SU-DHL-6 (cell line): ENCODE data around the gene DNAJC5G.
"Not testable (repeated sequence)": the region's sequence is repeated elsewhere in the genome, so short reads cannot be mapped to it uniquely, and the experiment has no call there.

Experiments
- H2AFZ ChIP-seq: fragments of 200-600 bp; sonication (generic); 2 replicates; pipeline ENCODE4 v1.6.1; 2014; ENCODE audit warnings: low read depth, mild to moderate bottlenecking, moderate library complexity, mixed read lengths, antibody characterized with exemption, low read length; ENCODE audit not compliant: severe bottlenecking
- H3F3A ChIP-seq: fragments of 200-600 bp; shearing (Covaris generic); 2 replicates; pipeline ENCODE4 v1.6.0; 2016; ENCODE audit warnings: antibody characterized with exemption, mild to moderate bottlenecking; ENCODE audit not compliant: insufficient read depth
- H3K27ac ChIP-seq: fragments of 200-600 bp; sonication (generic); 2 replicates; pipeline ENCODE4 v1.5.1; 2016; ENCODE audit warnings: low read depth, mild to moderate bottlenecking, low read length, moderate library complexity, mixed read lengths
- H3K27me3 ChIP-seq: fragments of 200-600 bp; sonication (generic), shearing (Covaris generic); 2 replicates; pipeline ENCODE4 v1.6.0; 2014; ENCODE audit warnings: mild to moderate bottlenecking, low read length
- H3K36me3 ChIP-seq: fragments of 200-600 bp; sonication (generic); 2 replicates; pipeline ENCODE4 v1.6.1; 2014; ENCODE audit warnings: mild to moderate bottlenecking, low read length, mixed read lengths
- H3K4me2 ChIP-seq: fragments of 300-600, 200-600 bp; shearing (Covaris generic), sonication (generic); 2 replicates; pipeline ENCODE4 v1.6.0; 2014; ENCODE audit warnings: low read length, low read depth, mild to moderate bottlenecking; ENCODE audit not compliant: poor library complexity, severe bottlenecking
- H3K4me3 ChIP-seq: fragments of 200-600 bp; sonication (generic); 2 replicates; pipeline ENCODE4 v1.5.1; 2014; ENCODE audit warnings: antibody characterized with exemption, low read length, mild to moderate bottlenecking, mixed read lengths; ENCODE audit not compliant: insufficient read depth, poor library complexity, severe bottlenecking
- H3K79me2 ChIP-seq: fragments of 200-600 bp; sonication (generic); 2 replicates; pipeline ENCODE4 v1.6.1; 2014; ENCODE audit warnings: mild to moderate bottlenecking, low read length, moderate library complexity; ENCODE audit not compliant: insufficient read depth
- H3K9ac ChIP-seq: fragments of 200-600 bp; sonication (generic); 2 replicates; pipeline ENCODE4 v1.7.0; 2014; ENCODE audit warnings: mild to moderate bottlenecking, low read length
- H3K9me2 ChIP-seq: fragments of 200-600 bp; sonication (generic); replicated peaks from 2 replicates; pipeline ENCODE4 v1.6.1; 2014; ENCODE audit warnings: low read length; ENCODE audit not compliant: insufficient read depth
- H3K9me3 ChIP-seq: fragments of 200-600 bp; sonication (generic); 2 replicates; pipeline ENCODE4 v1.6.1; 2014; ENCODE audit warnings: low read length, mixed read lengths; ENCODE audit not compliant: insufficient read depth
- H4K20me1 ChIP-seq: fragments of 200-600 bp; sonication (generic); 2 replicates; pipeline ENCODE4 v1.6.1; 2014; ENCODE audit warnings: low read depth, mild to moderate bottlenecking, antibody characterized with exemption, low read length, moderate library complexity, mixed read lengths
- EZH2phosphoT487 ChIP-seq: fragments of 200-600 bp; sonication (generic), shearing (Covaris generic); conservative IDR thresholded peaks from 2 replicates; pipeline ENCODE4 v1.6.1; 2018; ENCODE audit warnings: mild to moderate bottlenecking, antibody characterized with exemption, low read length, moderate library complexity, mixed read lengths
- TF ChIP-seq, protein P1 (sequence below): fragments of 200-600 bp; sonication (generic); IDR thresholded peaks from one replicate; pipeline ENCODE4 v1.5.1; 2017; ENCODE audit warnings: antibody characterized with exemption, mild to moderate bottlenecking, low read length, moderate library complexity; ENCODE audit not compliant: insufficient read depth, poor library complexity, severe bottlenecking

DNAJC5G gene

DNA sequence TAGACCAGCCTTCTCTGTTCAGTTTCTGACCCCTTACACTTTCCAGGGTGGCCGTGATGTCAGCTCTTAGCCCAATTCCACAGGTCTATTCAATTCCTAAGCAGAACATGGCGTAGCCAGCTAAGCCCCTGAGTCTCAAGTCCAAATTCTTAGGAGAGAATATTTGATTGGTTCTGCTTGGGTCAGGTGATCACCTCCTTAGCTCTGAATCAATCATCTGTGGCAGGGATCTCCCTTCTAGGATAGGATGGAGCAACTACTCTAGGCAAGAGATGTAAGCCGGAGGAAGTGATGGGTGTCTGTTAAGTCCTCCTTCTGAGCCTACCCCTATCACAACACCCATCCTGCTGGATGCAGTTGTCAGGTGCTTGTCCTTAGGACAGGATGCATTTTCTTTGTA, 22.0 kb downstream of the DNAJC5G start:
- Histone ChIP-seq H3K9me2 (no peaks in the 10 kb centered on the region), H4K20me1 (no peaks in the 10 kb centered on the region), H3K9ac (no peak overlapping the region)

GRCh38 chr2:27298391-27299080, 23.3 kb downstream of the DNAJC5G start:
- TF ChIP-seq, protein P1, sequence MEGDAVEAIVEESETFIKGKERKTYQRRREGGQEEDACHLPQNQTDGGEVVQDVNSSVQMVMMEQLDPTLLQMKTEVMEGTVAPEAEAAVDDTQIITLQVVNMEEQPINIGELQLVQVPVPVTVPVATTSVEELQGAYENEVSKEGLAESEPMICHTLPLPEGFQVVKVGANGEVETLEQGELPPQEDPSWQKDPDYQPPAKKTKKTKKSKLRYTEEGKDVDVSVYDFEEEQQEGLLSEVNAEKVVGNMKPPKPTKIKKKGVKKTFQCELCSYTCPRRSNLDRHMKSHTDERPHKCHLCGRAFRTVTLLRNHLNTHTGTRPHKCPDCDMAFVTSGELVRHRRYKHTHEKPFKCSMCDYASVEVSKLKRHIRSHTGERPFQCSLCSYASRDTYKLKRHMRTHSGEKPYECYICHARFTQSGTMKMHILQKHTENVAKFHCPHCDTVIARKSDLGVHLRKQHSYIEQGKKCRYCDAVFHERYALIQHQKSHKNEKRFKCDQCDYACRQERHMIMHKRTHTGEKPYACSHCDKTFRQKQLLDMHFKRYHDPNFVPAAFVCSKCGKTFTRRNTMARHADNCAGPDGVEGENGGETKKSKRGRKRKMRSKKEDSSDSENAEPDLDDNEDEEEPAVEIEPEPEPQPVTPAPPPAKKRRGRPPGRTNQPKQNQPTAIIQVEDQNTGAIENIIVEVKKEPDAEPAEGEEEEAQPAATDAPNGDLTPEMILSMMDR = no peak
- no peak for TF ChIP-seq EZH2phosphoT487
- Histone ChIP-seq H3K9me2 (no peaks in the 10 kb centered on the region), H3K9ac (no peak overlapping the region), H3K27ac (no peak overlapping the region), H3K27me3 (peaks cover 3% of the 10 kb centered on the region; the same call in 1 of the 2 replicates), H3K36me3 (no peaks in the 10 kb centered on the region), H3F3A (no peaks in the 10 kb centered on the region), H3K4me3 (no peak overlapping the region), H3K4me2 (no peak overlapping the region), H3K79me2 (no peaks in the 10 kb centered on the region), H2AFZ (no peak overlapping the region), H3K9me3 (no peaks in the 10 kb centered on the region), H4K20me1 (no peaks in the 10 kb centered on the region)

More for the DNA sequence above, 22.0 kb downstream of the DNAJC5G start:
- H2AFZ ChIP-seq = no peak overlapping the region
- H3K27ac ChIP-seq = no peak overlapping the region
- no peak overlapping the region for H3K4me2 ChIP-seq
- no peak overlapping the region for H3K4me3 ChIP-seq
- H3F3A ChIP-seq = no peaks in the 10 kb centered on the region
- H3K79me2 ChIP-seq = no peaks in the 10 kb centered on the region
- H3K9me3 ChIP-seq = no peaks in the 10 kb centered on the region
- no peaks in the 10 kb centered on the region for H3K36me3 ChIP-seq
- peaks cover 3% of the 10 kb centered on the region; the same call in 1 of the 2 replicates for H3K27me3 ChIP-seq
- TF ChIP-seq, protein P1 = no peak
- TF ChIP-seq EZH2phosphoT487 = no peak

GRCh38 chr2:27300606-27301005, 25.4 kb downstream of the DNAJC5G start:
- not testable (repeated sequence) for H2AFZ ChIP-seq, H3K9ac ChIP-seq, H3F3A ChIP-seq, H3K27me3 ChIP-seq, H3K36me3 ChIP-seq, H3K27ac ChIP-seq, H3K4me2 ChIP-seq, H3K9me3 ChIP-seq, H3K9me2 ChIP-seq, H3K79me2 ChIP-seq, H3K4me3 ChIP-seq, H4K20me1 ChIP-seq
